Measurements from ENCODE around the gene LSM3. TPM values are rescaled to one million over a fixed set of nuclear protein-coding genes. Genes with fewer than 3 reads are reported as not detected.

The LSM3 gene
- total RNA-seq, 1 donor from 2014 or later, result 9.5 TPM

GRCh38 chr3:14210843-14211594, 32.4 kb downstream of the LSM3 start:
- H3K9me3 ChIP-seq, result no peaks in the 10 kb centered on the region
- no peak for ATAC-seq
- no peak for DNase-seq
- no peak overlapping the region for H3K4me3 ChIP-seq
- no peaks in the 10 kb centered on the region for H3K27me3 ChIP-seq (ENCODE audit: low read depth)
- no peaks in the 10 kb centered on the region for H3K36me3 ChIP-seq
- H3K27ac ChIP-seq, result no peak overlapping the region
- no peaks in the 10 kb centered on the region for H3K4me1 ChIP-seq
- intact Hi-C loops (cut with DNase I), result no loop called here
- no peak for TF ChIP-seq CTCF (IDR thresholded peaks at IDR 0.05)

GRCh38 chr3:14211621-14212020, 33.0 kb downstream of the LSM3 start:
- Histone ChIP-seq H3K4me3 (no peak overlapping the region), H3K27me3 (ENCODE audit: low read depth) (no peaks in the 10 kb centered on the region), H3K36me3 (no peaks in the 10 kb centered on the region), H3K4me1 (no peaks in the 10 kb centered on the region), H3K27ac (no peak overlapping the region), H3K9me3 (no peaks in the 10 kb centered on the region)
- TF ChIP-seq CTCF (IDR thresholded peaks at IDR 0.05), result no peak
- DNase-seq (no peak), ATAC-seq (no peak)
- intact Hi-C loops (cut with DNase I), result no loop called here

DNA sequence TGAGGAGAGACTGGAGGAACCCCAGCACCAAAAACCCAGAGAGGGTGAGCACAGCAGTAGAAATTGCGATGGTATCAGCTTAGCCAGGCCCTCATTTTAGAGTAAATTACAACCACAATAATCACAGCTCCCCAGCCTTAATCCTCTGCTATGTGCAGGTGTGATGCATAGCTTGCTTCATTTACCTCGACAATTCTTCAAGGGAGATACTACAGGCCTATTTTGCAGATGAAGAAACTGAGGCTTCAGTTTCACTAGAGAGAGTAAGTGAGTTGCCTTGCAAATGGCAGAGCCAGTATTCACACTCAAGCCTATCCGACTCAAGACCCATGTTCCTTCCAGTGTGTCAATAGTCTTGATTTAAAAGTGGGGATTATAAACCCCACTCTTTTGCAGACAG, 33.4 kb downstream of the LSM3 start:
- DNase-seq, result no peak
- ATAC-seq, result no peak
- H3K4me1 ChIP-seq, result no peaks in the 10 kb centered on the region
- H3K36me3 ChIP-seq, result no peaks in the 10 kb centered on the region
- intact Hi-C loops (cut with DNase I), result no loop called here
- no peak overlapping the region for H3K4me3 ChIP-seq
- no peak for TF ChIP-seq CTCF (IDR thresholded peaks at IDR 0.05)
- no peaks in the 10 kb centered on the region for H3K9me3 ChIP-seq
- H3K27me3 ChIP-seq (ENCODE audit: low read depth), result no peaks in the 10 kb centered on the region
- no peak overlapping the region for H3K27ac ChIP-seq

DNA sequence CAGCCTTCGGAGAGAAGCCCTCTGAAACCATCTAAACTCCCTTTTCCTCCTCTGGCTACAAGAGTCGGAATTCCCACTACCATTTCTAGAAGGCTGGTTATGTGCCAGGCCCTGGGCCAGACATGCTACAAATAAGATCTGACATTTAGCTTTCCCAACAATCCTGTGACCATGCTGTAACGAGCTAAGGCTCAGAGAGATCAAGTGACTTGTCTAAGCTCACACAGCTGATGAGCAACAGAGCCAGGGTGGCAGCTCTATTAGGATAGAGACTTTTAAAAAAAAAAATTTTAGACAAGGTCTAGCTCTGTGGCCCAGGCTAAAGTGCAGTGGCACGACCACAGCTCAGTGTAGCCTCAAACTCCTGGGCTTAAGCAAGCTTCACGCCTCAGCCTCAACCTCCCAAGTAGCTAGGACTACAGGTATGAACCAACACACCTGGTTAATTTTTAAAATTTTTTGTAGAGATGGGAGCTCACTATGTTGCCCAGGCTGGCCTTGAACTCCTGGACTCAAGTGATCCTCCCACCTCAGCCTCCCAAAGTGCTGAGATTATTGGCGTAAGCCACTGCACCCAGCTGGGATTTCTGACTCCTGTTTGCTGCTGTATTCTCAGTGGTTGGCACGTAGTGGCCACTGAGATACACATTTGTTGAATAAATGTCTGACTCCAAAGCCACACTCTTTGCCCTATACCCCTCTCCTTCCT, 34.6 kb downstream of the LSM3 start:
- no peaks in the 10 kb centered on the region for H3K4me1 ChIP-seq
- no peak overlapping the region for H3K4me3 ChIP-seq
- H3K9me3 ChIP-seq, result no peaks in the 10 kb centered on the region
- ATAC-seq (no peak), DNase-seq (no peak)
- intact Hi-C loops (cut with DNase I), result no loop called here
- TF ChIP-seq CTCF (IDR thresholded peaks at IDR 0.05), result no peak
- H3K27me3 ChIP-seq (ENCODE audit: low read depth), result no peaks in the 10 kb centered on the region
- no peak overlapping the region for H3K27ac ChIP-seq
- no peaks in the 10 kb centered on the region for H3K36me3 ChIP-seq

- H3K36me3 ChIP-seq, result no peaks in the 10 kb centered on the region
- H3K4me1 ChIP-seq, result no peaks in the 10 kb centered on the region
- intact Hi-C loops (cut with DNase I), result no loop called here
- H3K9me3 ChIP-seq, result no peaks in the 10 kb centered on the region
- H3K4me3 ChIP-seq, result no peak overlapping the region
- no peaks in the 10 kb centered on the region for H3K27me3 ChIP-seq (ENCODE audit: low read depth)
- no peak for DNase-seq
- TF ChIP-seq CTCF (IDR thresholded peaks at IDR 0.05), result no peak
- ATAC-seq, result no peak
- no peak overlapping the region for H3K27ac ChIP-seq
These were observed 36.1 kb downstream of the LSM3 start for GRCh38 chr3:14214764-14215163.

All from lower lobe of right lung (tissue), 2 donors.